Memory B cell (primary cell): ENCODE results near the gene CXADR.
"Not testable (repeated sequence)": the region's sequence is repeated elsewhere in the genome, so short reads cannot be mapped to it uniquely, and the experiment has no call there.

Experiments
- ATAC-seq: fragments of 150-1000 bp; cut with Tn5 transposase; 2 replicates; pipeline ENCODE4 v1.10.0; 2021; ENCODE audit warnings: low read depth, mild to moderate bottlenecking, moderate library complexity
- DNase-seq, 2 donors: peaks; one replicate each; pipeline ENCODE4 v3.0.0; 2022; ENCODE audit warnings: low spot score in 2 of 2
- H3K27ac Mint-ChIP-seq: one replicate; pipeline ENCODE4 v1.8.0; 2022; ENCODE audit warnings: mild to moderate bottlenecking, moderate library complexity, mixed read lengths
- H3K27me3 Mint-ChIP-seq: one replicate; pipeline ENCODE4 v1.8.0; 2022; ENCODE audit warnings: mixed read lengths
- H3K36me3 Mint-ChIP-seq: one replicate; pipeline ENCODE4 v1.8.0; 2022; ENCODE audit warnings: mild to moderate bottlenecking, mixed read lengths
- H3K4me1 Mint-ChIP-seq: one replicate; pipeline ENCODE4 v1.8.0; 2022; ENCODE audit warnings: mixed read lengths
- H3K4me3 Mint-ChIP-seq: one replicate; pipeline ENCODE4 v1.8.0; 2022; ENCODE audit warnings: mild to moderate bottlenecking, moderate library complexity, mixed read lengths
- H3K9me3 Mint-ChIP-seq: one replicate; pipeline ENCODE4 v1.8.0; 2022; ENCODE audit warnings: mixed read lengths

Gene CXADR

DNA sequence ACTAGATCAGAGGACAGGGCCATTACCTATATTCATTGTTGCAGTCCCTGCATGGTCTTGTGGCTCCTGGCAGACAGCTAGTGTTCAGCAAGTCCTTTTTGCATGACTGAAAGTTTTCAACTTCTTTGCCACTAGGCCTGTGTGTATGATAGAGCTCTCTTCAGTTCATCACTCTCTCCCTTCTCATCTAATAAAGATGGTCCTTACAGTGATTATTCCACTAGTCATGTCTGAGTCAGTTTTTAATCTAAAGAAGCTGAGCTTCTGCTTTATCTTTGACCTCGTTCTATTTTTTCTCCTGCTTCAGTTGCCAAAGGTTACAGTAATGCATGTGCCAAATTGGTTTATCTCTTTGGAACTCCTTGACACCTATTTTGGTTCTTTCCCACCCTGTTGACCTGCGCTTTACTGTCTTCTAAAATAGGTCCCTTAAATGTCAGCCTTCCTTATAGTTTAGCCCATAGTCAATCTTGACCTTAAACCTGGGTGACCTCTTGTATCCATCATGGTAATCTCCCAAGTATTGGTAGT is 6.4 kb downstream of the CXADR start:
- Mint-ChIP-seq H3K4me1 (no peaks in the 10 kb centered on the region), H3K36me3 (no peaks in the 10 kb centered on the region), H3K9me3 (no peaks in the 10 kb centered on the region), H3K27ac (no peak overlapping the region), H3K4me3 (no peak overlapping the region), H3K27me3 (peaks cover 19% of the 10 kb centered on the region)
- DNase-seq (no peak), ATAC-seq (no peak)

DNA sequence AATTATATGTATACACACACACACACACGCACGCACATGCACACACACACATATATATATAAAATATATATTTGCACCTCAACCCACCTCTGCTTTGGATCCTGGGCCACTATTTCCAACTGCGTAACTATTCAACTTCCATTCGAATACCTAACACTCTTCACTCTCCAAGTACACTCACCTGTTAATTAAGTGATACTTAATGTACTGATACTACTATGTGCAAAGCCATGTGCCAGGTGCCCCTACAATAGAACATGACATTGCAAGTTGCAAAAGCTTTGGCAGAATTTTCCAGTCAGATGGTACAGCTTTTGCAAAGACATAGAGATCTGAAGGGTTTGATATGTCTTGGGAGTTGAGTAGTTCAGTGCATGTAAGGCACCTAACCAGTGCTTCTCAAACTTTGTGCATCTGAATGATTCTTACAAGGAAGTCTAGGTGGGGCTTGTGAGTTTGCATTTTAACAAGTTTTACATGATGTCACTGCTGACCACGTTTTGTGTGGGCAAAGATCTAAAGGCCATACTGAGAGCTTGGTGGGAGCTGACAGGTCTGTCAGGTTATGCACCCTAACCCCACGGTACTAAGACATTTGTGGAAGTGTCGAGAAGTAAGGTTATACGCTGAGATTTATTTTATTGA is 7.2 kb downstream of the CXADR start:
- no peaks in the 10 kb centered on the region for H3K36me3 Mint-ChIP-seq
- H3K9me3 Mint-ChIP-seq, result no peaks in the 10 kb centered on the region
- ATAC-seq, result no peak
- no peaks in the 10 kb centered on the region for H3K4me1 Mint-ChIP-seq
- H3K27me3 Mint-ChIP-seq, result peaks cover 17% of the 10 kb centered on the region
- no peak for DNase-seq
- no peak overlapping the region for H3K27ac Mint-ChIP-seq
- no peak overlapping the region for H3K4me3 Mint-ChIP-seq

DNA sequence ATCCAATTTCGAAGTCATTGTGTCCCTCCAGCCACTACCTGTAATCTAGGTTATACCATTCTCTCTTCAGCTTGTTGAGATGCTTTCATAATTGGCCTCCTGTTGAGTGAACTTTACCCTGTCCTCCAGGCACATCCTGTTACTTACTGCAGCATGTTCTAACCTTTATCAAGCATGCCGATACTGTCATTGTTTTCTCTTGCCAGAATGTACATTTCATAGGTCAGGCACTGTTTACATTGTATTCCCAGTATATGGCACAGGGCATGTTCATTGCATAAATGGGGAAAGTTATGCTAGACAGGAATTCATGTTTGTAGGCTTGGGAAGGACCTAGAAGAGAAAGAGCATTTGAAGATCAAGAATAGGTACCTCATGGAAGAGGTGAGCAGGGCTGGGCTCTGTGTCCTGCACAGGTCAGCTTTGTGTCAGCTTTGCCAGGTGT is 10.2 kb downstream of the CXADR start:
- H3K4me3 Mint-ChIP-seq, result no peak overlapping the region
- DNase-seq, result no peak
- ATAC-seq, result no peak
- H3K36me3 Mint-ChIP-seq, result no peaks in the 10 kb centered on the region
- no peaks in the 10 kb centered on the region for H3K9me3 Mint-ChIP-seq
- peaks cover 12% of the 10 kb centered on the region for H3K27me3 Mint-ChIP-seq
- no peaks in the 10 kb centered on the region for H3K4me1 Mint-ChIP-seq
- H3K27ac Mint-ChIP-seq, result no peak overlapping the region

DNA sequence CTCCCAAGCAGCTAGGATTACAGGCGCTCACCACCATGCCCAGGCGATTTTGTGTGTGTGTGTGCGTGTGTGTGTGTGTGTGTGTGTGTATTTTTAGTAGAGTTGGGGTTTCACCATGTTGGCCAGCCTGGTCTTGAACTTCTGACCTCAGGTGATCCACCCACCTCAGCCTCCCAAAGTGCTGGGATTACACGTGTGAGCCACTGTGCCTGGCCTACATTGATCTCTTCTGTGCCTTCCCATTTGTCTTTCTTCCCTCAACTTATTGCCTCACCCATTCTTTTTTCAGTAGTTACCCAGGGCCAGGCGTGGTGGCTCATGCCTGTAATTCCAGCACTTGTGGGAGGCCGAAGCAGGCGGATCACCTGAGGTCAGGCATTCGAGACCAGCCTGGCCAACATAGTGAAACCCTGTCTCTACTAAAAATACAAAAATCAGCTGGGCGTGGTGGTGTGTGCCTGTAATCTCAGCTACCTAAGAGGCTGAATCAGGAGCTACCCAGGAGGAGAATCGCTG is 11.2 kb downstream of the CXADR start:
- DNase-seq, ATAC-seq, H3K4me3 Mint-ChIP-seq, H3K36me3 Mint-ChIP-seq, H3K27ac Mint-ChIP-seq, H3K4me1 Mint-ChIP-seq, H3K9me3 Mint-ChIP-seq: not testable (repeated sequence)
- H3K27me3 Mint-ChIP-seq, result peaks cover 12% of the 10 kb centered on the region

DNA sequence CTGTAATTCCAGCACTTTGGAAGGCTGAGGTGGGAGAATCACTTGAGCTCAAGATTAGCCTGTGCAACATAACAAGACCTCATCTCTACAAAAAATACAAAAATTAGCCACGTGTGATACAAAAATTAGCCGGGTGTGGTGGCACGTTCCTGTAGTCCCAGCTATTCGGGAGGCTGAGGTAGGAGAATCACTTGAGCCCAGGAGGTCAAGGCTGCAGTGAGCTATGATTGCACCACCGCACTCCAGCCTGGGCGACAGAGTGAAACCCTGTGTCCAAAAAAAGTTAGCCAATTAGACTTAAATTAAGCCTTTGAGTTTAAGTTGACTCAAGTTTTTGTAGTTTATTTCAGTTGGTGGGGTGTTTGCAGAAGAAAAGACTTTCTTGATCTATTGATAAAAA is 11.8 kb downstream of the CXADR start:
- Mint-ChIP-seq H3K27ac (no peak overlapping the region), H3K9me3 (no peaks in the 10 kb centered on the region), H3K36me3 (no peaks in the 10 kb centered on the region), H3K4me1 (no peaks in the 10 kb centered on the region), H3K27me3 (peaks cover 12% of the 10 kb centered on the region), H3K4me3 (no peak overlapping the region)
- no peak for DNase-seq
- no peak for ATAC-seq

DNA sequence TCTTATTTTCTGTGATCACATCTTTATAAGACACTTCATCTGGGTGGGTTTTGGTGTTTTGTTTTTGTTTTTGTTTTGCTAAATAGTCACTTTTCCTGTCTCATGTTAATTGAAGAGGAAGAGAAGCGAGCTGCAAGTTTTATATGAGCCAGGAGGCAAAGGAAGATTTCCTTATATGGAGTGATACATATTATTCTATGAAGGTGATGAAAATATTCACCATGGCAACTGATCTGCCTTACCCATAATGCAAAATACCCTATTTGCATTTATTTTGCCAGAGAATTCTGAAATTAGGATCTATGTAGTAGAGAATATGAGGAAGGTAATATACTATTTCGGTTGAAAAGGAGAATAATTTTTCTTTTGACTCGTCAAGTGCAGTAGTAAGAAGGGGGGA is 13.9 kb downstream of the CXADR start:
- Mint-ChIP-seq H3K4me3 (no peak overlapping the region), H3K4me1 (no peaks in the 10 kb centered on the region), H3K27me3 (peaks cover 5% of the 10 kb centered on the region), H3K36me3 (no peaks in the 10 kb centered on the region), H3K9me3 (no peaks in the 10 kb centered on the region), H3K27ac (no peak overlapping the region)
- no peak for ATAC-seq
- DNase-seq, result no peak

DNA sequence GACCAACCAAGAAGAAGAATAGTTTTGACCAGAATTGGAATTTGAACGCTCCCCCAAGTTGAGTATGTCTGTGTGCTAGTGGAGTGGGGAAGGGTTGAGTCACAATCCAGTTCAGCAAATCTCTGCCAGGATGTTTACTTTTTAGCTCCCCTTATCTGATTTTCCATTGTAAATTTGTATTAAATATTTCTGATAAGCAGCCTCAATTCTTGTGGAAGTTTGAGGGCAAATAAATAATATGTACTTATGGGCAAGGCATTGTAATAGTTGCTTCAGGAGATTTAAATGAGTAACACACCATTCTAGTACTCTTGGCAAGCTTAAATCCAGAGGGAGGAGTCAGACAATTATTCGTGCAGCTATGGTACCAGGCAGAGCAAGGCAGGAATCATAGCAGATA is 14.4 kb downstream of the CXADR start:
- Mint-ChIP-seq H3K4me3 (no peak overlapping the region), H3K4me1 (no peaks in the 10 kb centered on the region), H3K27me3 (peaks cover 5% of the 10 kb centered on the region), H3K36me3 (no peaks in the 10 kb centered on the region), H3K9me3 (no peaks in the 10 kb centered on the region), H3K27ac (no peak overlapping the region)
- ATAC-seq (no peak), DNase-seq (no peak)

DNA sequence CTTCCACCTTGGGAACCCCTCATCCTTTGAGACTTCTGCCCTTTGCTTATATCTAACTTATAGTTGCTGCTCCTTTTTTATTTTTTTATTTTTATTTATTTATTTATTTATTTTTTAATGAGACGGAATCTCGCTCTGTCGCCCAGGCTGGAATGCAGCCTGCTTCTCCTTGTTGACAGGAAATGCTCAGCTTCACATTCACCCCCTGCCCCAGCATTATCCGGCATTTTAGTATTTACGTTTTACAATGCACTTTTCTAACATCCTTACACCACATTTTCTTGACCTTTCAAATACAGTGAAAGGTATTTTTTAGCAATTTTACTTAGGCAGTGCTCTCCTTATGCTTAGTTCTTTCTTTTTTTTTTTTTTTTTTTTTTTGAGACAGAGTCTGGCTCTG is 14.9 kb downstream of the CXADR start:
- no peaks in the 10 kb centered on the region for H3K36me3 Mint-ChIP-seq
- no peak overlapping the region for H3K4me3 Mint-ChIP-seq
- H3K4me1 Mint-ChIP-seq, result no peaks in the 10 kb centered on the region
- peaks cover 2% of the 10 kb centered on the region for H3K27me3 Mint-ChIP-seq
- no peak for ATAC-seq
- H3K27ac Mint-ChIP-seq, result no peak overlapping the region
- H3K9me3 Mint-ChIP-seq, result no peaks in the 10 kb centered on the region
- no peak for DNase-seq

DNA sequence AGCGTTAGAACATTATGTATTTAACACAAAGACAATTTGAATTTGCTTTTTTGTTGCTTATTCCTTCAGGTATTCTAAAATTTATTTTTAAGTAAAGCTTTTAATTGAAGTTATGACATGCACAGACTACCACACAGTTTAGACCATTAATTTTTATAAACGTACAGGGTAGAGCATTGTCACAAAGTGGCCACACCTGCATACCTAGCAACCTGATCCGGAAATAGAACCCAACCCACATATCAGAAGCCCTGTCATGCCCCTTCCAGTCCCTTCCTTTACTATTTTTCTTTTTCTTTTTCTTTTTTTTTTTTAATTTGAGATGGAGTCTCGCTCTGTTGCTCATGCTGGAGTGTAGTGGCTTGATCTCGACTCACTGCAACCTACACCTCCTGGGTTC is 16.8 kb downstream of the CXADR start:
- ATAC-seq (no peak), DNase-seq (no peak)
- Mint-ChIP-seq H3K9me3 (no peaks in the 10 kb centered on the region), H3K27me3 (no peaks in the 10 kb centered on the region), H3K4me1 (no peaks in the 10 kb centered on the region), H3K4me3 (no peak overlapping the region), H3K27ac (no peak overlapping the region), H3K36me3 (no peaks in the 10 kb centered on the region)

DNA sequence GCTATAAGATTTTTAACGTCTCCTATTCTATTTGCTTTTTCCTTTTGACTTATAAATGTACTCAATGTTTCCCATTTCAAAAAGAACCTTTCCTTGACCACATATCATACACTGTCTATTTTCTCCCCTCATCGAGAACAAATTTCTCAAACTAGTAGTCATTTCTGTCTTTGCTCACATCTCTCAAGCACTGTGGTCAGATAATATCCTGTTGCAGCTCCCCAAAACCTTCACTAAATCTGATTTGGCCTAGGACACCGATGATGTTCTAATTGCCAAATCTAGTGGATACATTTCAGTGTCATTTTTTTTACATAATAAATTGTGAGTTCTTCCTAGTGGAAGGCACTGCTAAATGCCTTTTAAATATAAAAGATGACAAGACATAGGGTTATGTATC is 19.4 kb downstream of the CXADR start:
- no peaks in the 10 kb centered on the region for H3K36me3 Mint-ChIP-seq

DNA sequence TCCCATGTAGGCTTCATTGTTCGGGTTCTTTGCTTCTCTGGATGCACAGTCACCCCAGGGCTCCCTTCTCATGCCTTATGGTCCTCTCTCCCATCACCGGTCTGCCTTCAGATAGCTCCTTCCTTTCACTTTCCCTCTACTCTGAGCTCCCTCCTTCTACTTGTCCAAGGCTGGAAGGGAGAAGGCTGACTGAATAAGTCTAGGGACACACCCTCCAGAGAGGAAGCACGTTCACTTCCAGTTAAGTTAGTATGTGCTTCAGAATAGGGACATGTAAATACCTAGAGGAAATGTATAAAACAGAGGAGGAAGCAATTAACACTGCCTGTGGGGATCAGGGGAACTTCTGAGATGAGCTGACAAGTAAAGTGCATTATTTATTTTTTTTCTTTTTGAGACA is 23.5 kb downstream of the CXADR start:
- Mint-ChIP-seq H3K36me3 (no peaks in the 10 kb centered on the region), H3K27me3 (peaks cover 15% of the 10 kb centered on the region), H3K9me3 (no peaks in the 10 kb centered on the region), H3K27ac (no peak overlapping the region), H3K4me3 (no peak overlapping the region), H3K4me1 (peaks cover 8% of the 10 kb centered on the region)
- no peak for ATAC-seq
- DNase-seq, result no peak

More for the DNA sequence above, 19.4 kb downstream of the CXADR start:
- H3K27me3 Mint-ChIP-seq, result peaks cover 7% of the 10 kb centered on the region
- ATAC-seq (no peak), DNase-seq (no peak)
- H3K9me3 Mint-ChIP-seq, result no peaks in the 10 kb centered on the region
- no peak overlapping the region for H3K4me3 Mint-ChIP-seq
- no peak overlapping the region for H3K27ac Mint-ChIP-seq
- peaks cover 2% of the 10 kb centered on the region for H3K4me1 Mint-ChIP-seq

DNA sequence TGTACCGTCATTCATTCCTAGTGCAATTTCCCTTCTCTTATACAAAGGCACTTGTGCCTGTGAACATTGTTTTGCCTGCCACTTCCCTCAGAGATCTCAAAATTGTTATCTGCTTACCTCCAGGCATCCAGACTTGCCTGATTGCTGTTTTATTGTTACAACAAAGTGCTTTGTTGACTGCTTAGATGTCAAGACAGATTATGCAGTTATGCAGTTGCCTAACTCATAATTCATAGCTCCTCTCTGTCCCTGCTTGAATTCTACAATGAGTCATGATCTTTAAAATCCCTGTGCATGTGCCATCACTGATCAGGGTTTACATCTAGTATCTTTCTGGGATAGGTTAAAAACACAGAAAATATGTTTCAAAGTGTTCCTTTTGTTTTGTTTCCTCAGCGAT is 24.5 kb downstream of the CXADR start:
- Mint-ChIP-seq H3K4me3 (no peak overlapping the region), H3K27me3 (peaks cover 15% of the 10 kb centered on the region), H3K4me1 (peaks cover 8% of the 10 kb centered on the region), H3K9me3 (no peaks in the 10 kb centered on the region), H3K36me3 (no peaks in the 10 kb centered on the region), H3K27ac (no peak overlapping the region)
- no peak for ATAC-seq
- DNase-seq, result no peak

DNA sequence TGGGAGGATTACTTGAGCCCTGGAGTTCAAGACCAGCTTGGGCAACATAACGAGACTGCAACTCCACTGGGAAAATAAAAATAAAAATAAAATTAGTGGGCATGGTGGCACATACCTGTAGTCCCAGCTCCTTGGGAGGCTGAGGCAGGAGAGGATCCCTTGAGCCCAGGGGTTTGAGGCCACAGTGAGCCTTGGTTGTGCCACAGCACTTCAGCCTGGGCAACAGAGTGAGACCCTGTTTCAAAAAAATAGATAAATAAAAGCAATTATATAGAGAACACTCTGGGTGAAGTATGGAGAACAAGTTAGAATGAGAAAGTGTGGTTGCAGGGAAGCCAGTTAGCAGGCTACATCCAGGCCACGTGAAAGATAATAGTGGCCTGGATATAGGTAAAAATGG is 25.7 kb downstream of the CXADR start:
- H3K27me3 Mint-ChIP-seq, result peaks cover 15% of the 10 kb centered on the region
- DNase-seq (no peak), ATAC-seq (no peak)
- peaks cover 8% of the 10 kb centered on the region for H3K4me1 Mint-ChIP-seq
- no peak overlapping the region for H3K27ac Mint-ChIP-seq
- no peaks in the 10 kb centered on the region for H3K36me3 Mint-ChIP-seq
- H3K9me3 Mint-ChIP-seq, result no peaks in the 10 kb centered on the region
- H3K4me3 Mint-ChIP-seq, result no peak overlapping the region

DNA sequence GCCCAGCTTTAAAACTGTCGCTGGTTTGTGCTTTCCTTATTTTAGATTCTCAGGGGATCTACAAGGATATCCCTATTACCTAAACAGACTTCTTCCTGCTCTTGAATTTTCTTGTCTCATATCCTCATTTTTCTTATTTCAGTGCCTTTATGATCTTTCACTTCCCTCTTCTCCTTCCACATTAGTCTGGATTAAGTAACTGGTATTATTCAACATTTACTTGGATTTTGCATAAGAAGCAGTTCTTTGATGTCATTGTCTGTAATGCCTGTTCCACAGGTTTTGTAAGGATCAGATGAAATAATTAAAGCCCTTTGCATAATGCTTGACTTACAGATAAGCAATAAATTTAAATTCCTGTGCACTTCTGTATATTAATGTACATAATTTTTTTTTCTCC is 26.5 kb downstream of the CXADR start:
- DNase-seq, result no peak
- ATAC-seq, result no peak
- Mint-ChIP-seq H3K27ac (no peak overlapping the region), H3K4me1 (peaks cover 8% of the 10 kb centered on the region), H3K4me3 (no peak overlapping the region), H3K27me3 (peaks cover 15% of the 10 kb centered on the region), H3K36me3 (no peaks in the 10 kb centered on the region), H3K9me3 (no peaks in the 10 kb centered on the region)

DNA sequence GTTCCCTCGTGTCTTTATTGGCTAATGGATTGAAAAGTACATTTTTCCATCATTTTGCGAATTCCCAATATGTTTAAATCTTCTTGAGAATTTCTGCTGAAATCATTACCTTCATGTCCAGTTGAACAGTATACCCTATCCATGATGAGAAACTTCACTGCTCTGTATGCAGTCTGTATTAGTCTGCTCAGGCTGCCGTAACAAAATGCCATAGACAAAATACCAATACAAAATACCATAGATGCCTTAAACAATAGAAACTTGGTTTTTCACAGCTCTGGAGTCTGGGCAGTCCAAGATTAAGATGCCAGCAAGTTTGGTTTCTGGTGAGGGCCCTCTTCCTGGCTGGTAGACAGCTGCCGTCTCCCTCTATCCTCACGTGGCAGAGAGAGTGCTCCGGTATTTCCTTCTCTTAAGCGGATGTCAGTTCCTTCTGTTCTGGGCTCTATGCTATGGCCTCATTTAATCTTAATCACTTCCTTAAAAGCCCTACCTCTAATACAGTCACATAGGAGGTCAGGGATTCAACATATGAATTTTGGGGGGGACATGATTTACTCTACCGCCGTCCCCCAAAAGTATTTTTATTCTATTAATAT is 27.0 kb downstream of the CXADR start:
- Mint-ChIP-seq H3K27me3 (peaks cover 15% of the 10 kb centered on the region), H3K9me3 (no peaks in the 10 kb centered on the region), H3K27ac (no peak overlapping the region), H3K36me3 (no peaks in the 10 kb centered on the region), H3K4me1 (peaks cover 8% of the 10 kb centered on the region), H3K4me3 (no peak overlapping the region)
- ATAC-seq (no peak), DNase-seq (no peak)
